ENCODE measurements around the gene BRSK1. TPM values are rescaled to one million over a fixed set of nuclear protein-coding genes. Genes with fewer than 3 reads are reported as not detected.

Gene BRSK1
- total and polyA plus RNA-seq, 2 of the 8 experiments (the other 6 are each of a cell fraction or from before 2014, with no cell fraction given): 27.6 to 32.7 TPM

DNA sequence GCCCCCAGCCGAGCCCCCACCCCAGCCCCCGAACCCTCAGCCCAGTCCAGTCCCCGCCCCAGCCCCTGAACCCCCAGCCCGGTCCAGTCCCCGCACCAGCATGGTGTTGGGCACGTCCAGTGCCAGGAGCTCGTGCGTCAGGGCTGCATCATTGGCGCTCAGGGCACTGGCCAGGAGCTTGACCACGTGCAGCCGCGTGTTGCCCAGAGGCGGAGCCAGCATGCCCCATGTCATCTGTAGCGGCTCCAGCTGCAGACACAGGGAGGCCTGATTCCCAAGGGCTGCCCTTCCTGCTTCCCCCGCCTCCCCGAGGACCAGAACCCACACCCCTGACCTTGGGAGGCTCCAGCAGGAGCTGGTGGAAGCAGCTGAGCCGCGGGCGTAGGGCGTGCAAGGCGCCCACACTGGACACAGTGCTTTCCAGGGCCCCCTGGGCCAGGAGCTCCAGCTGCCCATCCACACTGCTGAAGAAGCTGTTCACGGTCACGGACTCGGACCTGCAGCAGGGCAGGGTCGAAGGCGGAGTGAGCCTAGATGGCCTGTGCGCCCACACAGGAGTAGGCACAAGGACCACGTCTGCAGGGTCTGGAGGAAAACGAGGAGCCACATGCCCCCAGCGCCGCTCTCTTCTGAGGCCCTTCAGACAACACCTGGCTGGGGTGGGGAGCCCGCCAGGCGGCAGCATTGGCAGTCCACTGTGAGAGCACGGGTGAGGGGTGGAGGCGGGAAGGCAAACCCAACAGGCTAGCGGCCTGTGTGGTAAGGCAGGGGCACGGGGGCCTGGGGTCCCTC lies 42.5 kb upstream of the BRSK1 start (continued):
- TF ChIP-seq, protein P1, sequence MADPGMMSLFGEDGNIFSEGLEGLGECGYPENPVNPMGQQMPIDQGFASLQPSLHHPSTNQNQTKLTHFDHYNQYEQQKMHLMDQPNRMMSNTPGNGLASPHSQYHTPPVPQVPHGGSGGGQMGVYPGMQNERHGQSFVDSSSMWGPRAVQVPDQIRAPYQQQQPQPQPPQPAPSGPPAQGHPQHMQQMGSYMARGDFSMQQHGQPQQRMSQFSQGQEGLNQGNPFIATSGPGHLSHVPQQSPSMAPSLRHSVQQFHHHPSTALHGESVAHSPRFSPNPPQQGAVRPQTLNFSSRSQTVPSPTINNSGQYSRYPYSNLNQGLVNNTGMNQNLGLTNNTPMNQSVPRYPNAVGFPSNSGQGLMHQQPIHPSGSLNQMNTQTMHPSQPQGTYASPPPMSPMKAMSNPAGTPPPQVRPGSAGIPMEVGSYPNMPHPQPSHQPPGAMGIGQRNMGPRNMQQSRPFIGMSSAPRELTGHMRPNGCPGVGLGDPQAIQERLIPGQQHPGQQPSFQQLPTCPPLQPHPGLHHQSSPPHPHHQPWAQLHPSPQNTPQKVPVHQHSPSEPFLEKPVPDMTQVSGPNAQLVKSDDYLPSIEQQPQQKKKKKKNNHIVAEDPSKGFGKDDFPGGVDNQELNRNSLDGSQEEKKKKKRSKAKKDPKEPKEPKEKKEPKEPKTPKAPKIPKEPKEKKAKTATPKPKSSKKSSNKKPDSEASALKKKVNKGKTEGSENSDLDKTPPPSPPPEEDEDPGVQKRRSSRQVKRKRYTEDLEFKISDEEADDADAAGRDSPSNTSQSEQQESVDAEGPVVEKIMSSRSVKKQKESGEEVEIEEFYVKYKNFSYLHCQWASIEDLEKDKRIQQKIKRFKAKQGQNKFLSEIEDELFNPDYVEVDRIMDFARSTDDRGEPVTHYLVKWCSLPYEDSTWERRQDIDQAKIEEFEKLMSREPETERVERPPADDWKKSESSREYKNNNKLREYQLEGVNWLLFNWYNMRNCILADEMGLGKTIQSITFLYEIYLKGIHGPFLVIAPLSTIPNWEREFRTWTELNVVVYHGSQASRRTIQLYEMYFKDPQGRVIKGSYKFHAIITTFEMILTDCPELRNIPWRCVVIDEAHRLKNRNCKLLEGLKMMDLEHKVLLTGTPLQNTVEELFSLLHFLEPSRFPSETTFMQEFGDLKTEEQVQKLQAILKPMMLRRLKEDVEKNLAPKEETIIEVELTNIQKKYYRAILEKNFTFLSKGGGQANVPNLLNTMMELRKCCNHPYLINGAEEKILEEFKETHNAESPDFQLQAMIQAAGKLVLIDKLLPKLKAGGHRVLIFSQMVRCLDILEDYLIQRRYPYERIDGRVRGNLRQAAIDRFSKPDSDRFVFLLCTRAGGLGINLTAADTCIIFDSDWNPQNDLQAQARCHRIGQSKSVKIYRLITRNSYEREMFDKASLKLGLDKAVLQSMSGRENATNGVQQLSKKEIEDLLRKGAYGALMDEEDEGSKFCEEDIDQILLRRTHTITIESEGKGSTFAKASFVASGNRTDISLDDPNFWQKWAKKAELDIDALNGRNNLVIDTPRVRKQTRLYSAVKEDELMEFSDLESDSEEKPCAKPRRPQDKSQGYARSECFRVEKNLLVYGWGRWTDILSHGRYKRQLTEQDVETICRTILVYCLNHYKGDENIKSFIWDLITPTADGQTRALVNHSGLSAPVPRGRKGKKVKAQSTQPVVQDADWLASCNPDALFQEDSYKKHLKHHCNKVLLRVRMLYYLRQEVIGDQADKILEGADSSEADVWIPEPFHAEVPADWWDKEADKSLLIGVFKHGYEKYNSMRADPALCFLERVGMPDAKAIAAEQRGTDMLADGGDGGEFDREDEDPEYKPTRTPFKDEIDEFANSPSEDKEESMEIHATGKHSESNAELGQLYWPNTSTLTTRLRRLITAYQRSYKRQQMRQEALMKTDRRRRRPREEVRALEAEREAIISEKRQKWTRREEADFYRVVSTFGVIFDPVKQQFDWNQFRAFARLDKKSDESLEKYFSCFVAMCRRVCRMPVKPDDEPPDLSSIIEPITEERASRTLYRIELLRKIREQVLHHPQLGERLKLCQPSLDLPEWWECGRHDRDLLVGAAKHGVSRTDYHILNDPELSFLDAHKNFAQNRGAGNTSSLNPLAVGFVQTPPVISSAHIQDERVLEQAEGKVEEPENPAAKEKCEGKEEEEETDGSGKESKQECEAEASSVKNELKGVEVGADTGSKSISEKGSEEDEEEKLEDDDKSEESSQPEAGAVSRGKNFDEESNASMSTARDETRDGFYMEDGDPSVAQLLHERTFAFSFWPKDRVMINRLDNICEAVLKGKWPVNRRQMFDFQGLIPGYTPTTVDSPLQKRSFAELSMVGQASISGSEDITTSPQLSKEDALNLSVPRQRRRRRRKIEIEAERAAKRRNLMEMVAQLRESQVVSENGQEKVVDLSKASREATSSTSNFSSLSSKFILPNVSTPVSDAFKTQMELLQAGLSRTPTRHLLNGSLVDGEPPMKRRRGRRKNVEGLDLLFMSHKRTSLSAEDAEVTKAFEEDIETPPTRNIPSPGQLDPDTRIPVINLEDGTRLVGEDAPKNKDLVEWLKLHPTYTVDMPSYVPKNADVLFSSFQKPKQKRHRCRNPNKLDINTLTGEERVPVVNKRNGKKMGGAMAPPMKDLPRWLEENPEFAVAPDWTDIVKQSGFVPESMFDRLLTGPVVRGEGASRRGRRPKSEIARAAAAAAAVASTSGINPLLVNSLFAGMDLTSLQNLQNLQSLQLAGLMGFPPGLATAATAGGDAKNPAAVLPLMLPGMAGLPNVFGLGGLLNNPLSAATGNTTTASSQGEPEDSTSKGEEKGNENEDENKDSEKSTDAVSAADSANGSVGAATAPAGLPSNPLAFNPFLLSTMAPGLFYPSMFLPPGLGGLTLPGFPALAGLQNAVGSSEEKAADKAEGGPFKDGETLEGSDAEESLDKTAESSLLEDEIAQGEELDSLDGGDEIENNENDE (IDR thresholded peaks at IDR 0.05; ENCODE audit: insufficient replicate concordance, low read length): no peak
- TF ChIP-seq RXRA (IDR thresholded peaks at IDR 0.05; ENCODE audit: insufficient read depth, low read depth, low read length) (no peak), TCF12 (IDR thresholded peaks at IDR 0.05; ENCODE audit: low read depth, low read length) (no peak), CEBPB (IDR thresholded peaks at IDR 0.05; ENCODE audit: low read depth, low read length) (no peak), NANOG (IDR thresholded peaks at IDR 0.05; ENCODE audit: insufficient read depth, low read depth, low read length, poor library complexity, severe bottlenecking) (no peak), KDM5A (IDR thresholded peaks at IDR 0.05; ENCODE audit: low read length) (no peak), SIRT6 (IDR thresholded peaks at IDR 0.05; ENCODE audit: low read length) (no peak)
- TF ChIP-seq, protein P2, sequence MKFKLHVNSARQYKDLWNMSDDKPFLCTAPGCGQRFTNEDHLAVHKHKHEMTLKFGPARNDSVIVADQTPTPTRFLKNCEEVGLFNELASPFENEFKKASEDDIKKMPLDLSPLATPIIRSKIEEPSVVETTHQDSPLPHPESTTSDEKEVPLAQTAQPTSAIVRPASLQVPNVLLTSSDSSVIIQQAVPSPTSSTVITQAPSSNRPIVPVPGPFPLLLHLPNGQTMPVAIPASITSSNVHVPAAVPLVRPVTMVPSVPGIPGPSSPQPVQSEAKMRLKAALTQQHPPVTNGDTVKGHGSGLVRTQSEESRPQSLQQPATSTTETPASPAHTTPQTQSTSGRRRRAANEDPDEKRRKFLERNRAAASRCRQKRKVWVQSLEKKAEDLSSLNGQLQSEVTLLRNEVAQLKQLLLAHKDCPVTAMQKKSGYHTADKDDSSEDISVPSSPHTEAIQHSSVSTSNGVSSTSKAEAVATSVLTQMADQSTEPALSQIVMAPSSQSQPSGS (IDR thresholded peaks at IDR 0.05; ENCODE audit: low read length): no peak
